Ovary (tissue), 9 donors: ENCODE measurements around the gene SYNGAP1. TPM values are rescaled to one million over a fixed set of nuclear protein-coding genes. Genes with fewer than 3 reads are reported as not detected.

Experiments
- DNase-seq, 5 donors: peaks; one replicate each; pipeline ENCODE4 v3.0.0-alpha.2; 2019 to 2020
- H3K27ac ChIP-seq, 2 donors: fragments of 200-600 bp; one replicate each; pipeline versions ENCODE4 v1.5.1 to v1.8.0; 2019 to 2022
- H3K27me3 ChIP-seq: fragments of 200-600 bp; one replicate; pipeline ENCODE4 v1.8.0; 2022
- H3K36me3 ChIP-seq: fragments of 200-600 bp; sonication (generic); one replicate; pipeline ENCODE4 v1.5.1; 2019
- H3K4me1 ChIP-seq: one replicate; pipeline ENCODE4 v1.8.1; 2013; ENCODE audit warnings: mild to moderate bottlenecking, moderate library complexity; ENCODE audit not compliant: insufficient read depth
- H3K4me3 ChIP-seq: fragments of 200-600 bp; sonication (generic); one replicate; pipeline ENCODE4 v1.5.1; 2017
- H3K9me3 ChIP-seq, 2 donors: fragments of 200-600 bp in 1 of 2; sonication (generic) in 1 of 2; one replicate each; pipeline versions ENCODE4 v1.5.1 to v1.8.1; 2013 to 2019; ENCODE audit warnings: mild to moderate bottlenecking in 1 of 2, moderate library complexity in 1 of 2
- CTCF ChIP-seq, 3 donors: fragments of 450-650 bp in 2 of 3; fragments of 200-600 bp in 1 of 3; IDR thresholded peaks; one replicate each; pipeline versions ENCODE4 v1.5.1 to v1.8.0; 2016 to 2022; ENCODE audit warnings: antibody characterized with exemption in 3 of 3, mild to moderate bottlenecking in 1 of 3
- EP300 ChIP-seq: sonication (generic); formaldehyde crosslinking; IDR thresholded peaks from one replicate; pipeline ENCODE4 v1.6.1; 2017; ENCODE audit warnings: antibody characterized with exemption
- POLR2A ChIP-seq: fragments of 450-650 bp; IDR thresholded peaks from one replicate; pipeline ENCODE4 v1.6.1; 2017; ENCODE audit warnings: antibody characterized with exemption, mild to moderate bottlenecking, moderate library complexity
- WGBS, 3 donors: extraction: QIAGEN DNeasy Blood & Tissue Kit in 1 of 3; methylation state at CpG; one replicate each; pipeline versions ENCODE4 v1.1.5 to v1.1.7; 2013 to 2017; 5-methylcytosine and 5-hydroxymethylcytosine counted together
- intact Hi-C, 4 donors: fragments of 100-400 bp; cut with DNase I; formaldehyde crosslinking; loops; one replicate each; pipeline versions ENCODE4 v1.11.0 to v1.15.1; 2022 to 2023
- polyA plus RNA-seq, 2 donors: library from polyadenylated mRNA; stranded (reverse); fragments of 200-250 nt in 1 of 2; fragments of 350-450 nt in 1 of 2; fragmentation: Illumina TruSeq in 1 of 2; extraction: RNeasy Lipid Tissue Mini Kit (QIAGEN cat#74804) in 1 of 2; gene quantifications; one replicate each; pipeline ENCODE4 v1.2.3, GENCODE V29; 2013 to 2014
- total RNA-seq, 7 donors: library from RNA; depleted of rRNA in 2 of 7; stranded (reverse); fragments of >200 nt in 2 of 7; fragmentation: NEBNext Ultra II Directional in 3 of 7; extraction: Animal tissue kit (Norgen Biotek cat#: 25700) in 3 of 7; gene quantifications; one replicate each; pipeline versions ENCODE4 v1.1.0 to v1.2.4, GENCODE V29; 2016 to 2023
- donor health status: DM: no; HTN: no; CAD: no; lungs with moderate emphysema.
- donor health status: DM: no; HTN: no; CAD: no.
- donor health status: Bipolar disorder and iron deficiency.
- donor health status: DM: yes; HTN: yes; CAD: no.
- donor health status: DM: no; HTN: no; CAD: no.
- donor health status: DM: yes; HTN: yes; CAD: no.

Gene SYNGAP1
- total and polyA plus RNA-seq, 9 donors = 14.6 to 60.0 (median 33.5) TPM

GRCh38 chr6:33441457-33441856 is 21.6 kb downstream of the SYNGAP1 start:
- no peak for DNase-seq
- H3K36me3 ChIP-seq = no peaks in the 10 kb centered on the region
- 90 to 91% (median 91%) methylated on average over 9 of the region's 9 CpGs for WGBS, 3 donors

DNA sequence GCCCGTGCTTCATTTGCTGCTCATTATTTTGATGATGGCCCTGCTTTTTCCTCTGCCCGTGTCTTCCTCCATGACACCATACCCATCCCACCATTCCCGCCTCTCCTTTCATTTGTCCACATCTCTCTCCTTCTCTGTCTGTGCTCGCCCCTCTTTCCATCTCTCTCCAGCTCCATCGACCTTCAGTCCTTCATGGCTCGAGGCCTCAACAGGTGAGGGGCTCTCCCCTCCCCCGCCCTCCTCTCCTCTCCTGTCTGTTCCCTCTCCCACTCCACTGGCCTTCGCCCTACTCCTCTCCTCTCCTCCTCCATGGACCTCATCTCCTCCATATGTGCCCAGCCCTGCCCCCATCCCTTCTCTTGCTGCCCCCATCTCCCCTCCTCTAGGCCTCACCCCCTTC is 22.4 kb downstream of the SYNGAP1 start:
- TF ChIP-seq CTCF (IDR thresholded peaks at IDR 0.05) (no peak), EP300 (no peak), POLR2A (no peak)
- DNase-seq = no peak
- Histone ChIP-seq H3K9me3 (no peaks in the 10 kb centered on the region), H3K27ac (no peak overlapping the region), H3K36me3 (no peaks in the 10 kb centered on the region), H3K4me1 (no peaks in the 10 kb centered on the region), H3K4me3 (no peak overlapping the region), H3K27me3 (no peaks in the 10 kb centered on the region)
- intact Hi-C loops = no loop called here
- 78 to 84% (median 82%) methylated on average over 8 of the region's 8 CpGs for WGBS, 3 donors

More at GRCh38 chr6:33441457-33441856, 21.6 kb downstream of the SYNGAP1 start:
- Histone ChIP-seq H3K27ac (no peak overlapping the region), H3K9me3 (no peaks in the 10 kb centered on the region), H3K4me3 (no peak overlapping the region), H3K4me1 (no peaks in the 10 kb centered on the region), H3K27me3 (no peaks in the 10 kb centered on the region)
- intact Hi-C loops = no loop called here
- TF ChIP-seq EP300 (no peak), CTCF (IDR thresholded peaks at IDR 0.05) (no peak), POLR2A (no peak)

GRCh38 chr6:33443025-33443424 is 23.2 kb downstream of the SYNGAP1 start:
- WGBS, 3 donors = 90 to 96% (median 95%) methylated on average over 15 to 17 of the region's 17 CpGs
- TF ChIP-seq EP300 = no peak
- TF ChIP-seq CTCF (IDR thresholded peaks at IDR 0.05) = no peak
- TF ChIP-seq POLR2A = no peak
- Histone ChIP-seq H3K27me3 (no peaks in the 10 kb centered on the region), H3K4me1 (no peaks in the 10 kb centered on the region), H3K36me3 (no peaks in the 10 kb centered on the region), H3K27ac (no peak overlapping the region), H3K4me3 (no peak overlapping the region), H3K9me3 (no peaks in the 10 kb centered on the region)
- DNase-seq = peak in 1 of 5 donors; percentile 18
- intact Hi-C loops = no loop called here

- no peaks in the 10 kb centered on the region for H3K36me3 ChIP-seq
- no peak overlapping the region for H3K4me3 ChIP-seq
- no peaks in the 10 kb centered on the region for H3K4me1 ChIP-seq
- no peak overlapping the region for H3K27ac ChIP-seq
- WGBS, 3 donors = 88 to 89% (median 89%) methylated on average over 18 of the region's 18 CpGs
- peak in 1 of 5 donors; percentile 21 for DNase-seq
- no peaks in the 10 kb centered on the region for H3K9me3 ChIP-seq
- no peaks in the 10 kb centered on the region for H3K27me3 ChIP-seq
- intact Hi-C loops = no loop called here
- no peak for TF ChIP-seq EP300
Measured at GRCh38 chr6:33443619-33444504, 24.0 kb downstream of the SYNGAP1 start.

GRCh38 chr6:33445119-33445603 is 25.3 kb downstream of the SYNGAP1 start:
- 62 to 85% (median 83%) methylated on average over 3 of the region's 3 CpGs for WGBS, 3 donors
- TF ChIP-seq EP300 (no peak), CTCF (IDR thresholded peaks at IDR 0.05) (no peak), POLR2A (no peak)
- Histone ChIP-seq H3K36me3 (no peaks in the 10 kb centered on the region), H3K27ac (no peak overlapping the region), H3K4me1 (no peaks in the 10 kb centered on the region), H3K27me3 (no peaks in the 10 kb centered on the region), H3K4me3 (no peak overlapping the region), H3K9me3 (no peaks in the 10 kb centered on the region)
- intact Hi-C loops = no loop called here
- DNase-seq = no peak
